ENCODE data around the gene LRRIQ4.

The LRRIQ4 gene

GRCh38 chr3:169861871-169862270 lies 49.2 kb downstream of the LRRIQ4 start:
- TF ChIP-seq CTCF (IDR thresholded peaks at IDR 0.05; ENCODE audit: low read depth, low read length) = no peak

GRCh38 chr3:169863458-169863899 lies 50.8 kb downstream of the LRRIQ4 start:
- TF ChIP-seq CTCF (IDR thresholded peaks at IDR 0.05; ENCODE audit: low read depth, low read length) = peak; percentile 86
- DNase-seq (ENCODE audit: extremely low read depth, low read depth) = peak; percentile 27

More at GRCh38 chr3:169861871-169862270, 49.2 kb downstream of the LRRIQ4 start:
- no peak for DNase-seq (ENCODE audit: extremely low read depth, low read depth)

- no peak for DNase-seq (ENCODE audit: extremely low read depth, low read depth)
- no peak for TF ChIP-seq CTCF (IDR thresholded peaks at IDR 0.05; ENCODE audit: low read depth, low read length)
Measured at GRCh38 chr3:169864270-169864669, 51.6 kb downstream of the LRRIQ4 start.

- no peak for DNase-seq (ENCODE audit: extremely low read depth, low read depth)
- no peak for TF ChIP-seq CTCF (IDR thresholded peaks at IDR 0.05; ENCODE audit: low read depth, low read length)
Measured at GRCh38 chr3:169865176-169865767, 52.6 kb downstream of the LRRIQ4 start.

- TF ChIP-seq CTCF (IDR thresholded peaks at IDR 0.05; ENCODE audit: low read depth, low read length) = no peak
- DNase-seq (ENCODE audit: extremely low read depth, low read depth) = no peak
Measured at GRCh38 chr3:169867584-169868210, 55.0 kb downstream of the LRRIQ4 start.

GRCh38 chr3:169868369-169868768 lies 55.7 kb downstream of the LRRIQ4 start:
- TF ChIP-seq CTCF (IDR thresholded peaks at IDR 0.05; ENCODE audit: low read depth, low read length) = no peak
- DNase-seq (ENCODE audit: extremely low read depth, low read depth) = no peak

GRCh38 chr3:169869484-169870220 lies 57.0 kb downstream of the LRRIQ4 start, which contains the start of gene LRRC31:
Gene LRRC31 (minus strand): TSS chr3:169869935. CDS start chr3:169869807, 128 bp downstream.
- DNase-seq (ENCODE audit: extremely low read depth, low read depth) = no peak
- TF ChIP-seq CTCF (IDR thresholded peaks at IDR 0.05; ENCODE audit: low read depth, low read length) = no peak
